ENCODE results near the gene EPHA2. TPM values are rescaled to one million over a fixed set of nuclear protein-coding genes. Genes with fewer than 3 reads are reported as not detected.

EPHA2 gene
- total RNA-seq, 1 donor from 2014 or later: 42.7 TPM

- TF ChIP-seq CTCF (IDR thresholded peaks at IDR 0.05): no peak
- H3K27me3 ChIP-seq: no peaks in the 10 kb centered on the region
- no peaks in the 10 kb centered on the region for H3K9me3 ChIP-seq
- no peak overlapping the region for H3K27ac ChIP-seq
- intact Hi-C loops (cut with DNase I): no loop called here
- no peak overlapping the region for H3K4me3 ChIP-seq
- H3K36me3 ChIP-seq: peaks cover 17 to 39% of the 10 kb centered on the region in 2 donors
- no peaks in the 10 kb centered on the region for H3K4me1 ChIP-seq
- no peak for DNase-seq (ENCODE audit: low spot score in 2 of 2)
These were observed 33.5 kb downstream of the EPHA2 start for GRCh38 chr1:16122350-16122881.

- H3K36me3 ChIP-seq: peaks cover 12 to 27% of the 10 kb centered on the region in 2 donors
- H3K4me1 ChIP-seq: no peaks in the 10 kb centered on the region
- H3K9me3 ChIP-seq: no peaks in the 10 kb centered on the region
- no peak for TF ChIP-seq CTCF (IDR thresholded peaks at IDR 0.05)
- H3K4me3 ChIP-seq: no peak overlapping the region
- no peak for DNase-seq (ENCODE audit: low spot score in 2 of 2)
- no peaks in the 10 kb centered on the region for H3K27me3 ChIP-seq
- H3K27ac ChIP-seq: no peak overlapping the region
- intact Hi-C loops (cut with DNase I): no loop called here
These were observed 34.9 kb downstream of the EPHA2 start for GRCh38 chr1:16120940-16121410.

DNA sequence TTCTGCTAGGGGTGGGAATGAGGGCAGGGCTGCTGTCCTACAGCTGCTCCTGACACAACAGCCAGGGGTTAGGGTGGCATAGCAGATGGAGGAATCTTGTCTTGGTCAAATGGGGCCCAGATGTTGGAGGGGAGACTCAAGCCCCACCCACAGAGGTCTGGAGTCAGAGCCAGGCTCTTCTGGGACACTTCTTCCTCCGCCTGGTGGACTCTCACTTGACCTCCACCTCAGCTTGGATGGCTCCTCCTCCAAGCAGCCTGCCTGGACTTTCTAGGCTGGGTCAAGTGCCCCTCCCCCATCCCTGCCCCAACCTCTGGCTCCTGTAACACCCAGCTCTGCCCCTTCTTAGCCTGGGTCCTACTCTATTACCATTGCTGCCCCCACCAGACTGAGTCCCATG lies 35.5 kb downstream of the EPHA2 start:
- no peaks in the 10 kb centered on the region for H3K9me3 ChIP-seq
- H3K36me3 ChIP-seq: peaks cover 12 to 23% of the 10 kb centered on the region in 2 donors
- H3K4me3 ChIP-seq: no peak overlapping the region
- no peaks in the 10 kb centered on the region for H3K4me1 ChIP-seq
- intact Hi-C loops (cut with DNase I): no loop called here
- TF ChIP-seq CTCF (IDR thresholded peaks at IDR 0.05): no peak
- H3K27ac ChIP-seq: no peak overlapping the region
- DNase-seq (ENCODE audit: low spot score in 2 of 2): no peak
- no peaks in the 10 kb centered on the region for H3K27me3 ChIP-seq

DNA sequence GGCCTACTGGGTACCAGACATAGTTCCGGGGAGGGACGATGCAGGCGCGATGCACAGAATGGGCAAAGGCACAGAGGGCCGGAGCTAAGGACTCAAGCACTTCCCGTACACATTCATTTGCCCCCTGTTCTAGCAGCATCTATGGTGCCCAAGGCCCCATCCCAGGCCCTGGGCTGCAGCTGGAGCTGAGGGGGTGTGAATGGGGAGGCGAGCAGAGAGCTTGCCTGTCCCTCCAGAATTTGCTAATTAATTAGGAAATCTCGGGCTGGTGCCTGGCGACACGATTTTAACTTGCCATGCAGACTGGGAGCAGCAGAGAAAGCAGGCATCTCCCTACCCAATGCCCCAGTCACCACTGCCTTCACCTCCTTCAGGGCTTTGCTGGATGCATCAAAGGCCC lies 35.9 kb downstream of the EPHA2 start:
- no peaks in the 10 kb centered on the region for H3K4me1 ChIP-seq
- no peaks in the 10 kb centered on the region for H3K27me3 ChIP-seq
- no peak overlapping the region for H3K27ac ChIP-seq
- H3K4me3 ChIP-seq: no peak overlapping the region
- TF ChIP-seq CTCF (IDR thresholded peaks at IDR 0.05): no peak
- H3K36me3 ChIP-seq: peaks cover 9 to 18% of the 10 kb centered on the region in 2 donors
- no peaks in the 10 kb centered on the region for H3K9me3 ChIP-seq
- intact Hi-C loops (cut with DNase I): no loop called here
- no peak for DNase-seq (ENCODE audit: low spot score in 2 of 2)

GRCh38 chr1:16119504-16119903 lies 36.4 kb downstream of the EPHA2 start:
- H3K4me3 ChIP-seq: no peak overlapping the region
- no peak for TF ChIP-seq CTCF (IDR thresholded peaks at IDR 0.05)
- no peaks in the 10 kb centered on the region for H3K4me1 ChIP-seq
- no peak overlapping the region for H3K27ac ChIP-seq
- peaks cover 6 to 14% of the 10 kb centered on the region in 2 donors for H3K36me3 ChIP-seq
- DNase-seq (ENCODE audit: low spot score in 2 of 2): no peak
- H3K9me3 ChIP-seq: no peaks in the 10 kb centered on the region
- no peaks in the 10 kb centered on the region for H3K27me3 ChIP-seq
- intact Hi-C loops (cut with DNase I): no loop called here

GRCh38 chr1:16118706-16119105 lies 37.2 kb downstream of the EPHA2 start:
- no peaks in the 10 kb centered on the region for H3K9me3 ChIP-seq
- TF ChIP-seq CTCF (IDR thresholded peaks at IDR 0.05): no peak
- no peak overlapping the region for H3K27ac ChIP-seq
- H3K36me3 ChIP-seq: peaks cover 3 to 6% of the 10 kb centered on the region in 2 donors
- H3K27me3 ChIP-seq: no peaks in the 10 kb centered on the region
- intact Hi-C loops (cut with DNase I): no loop called here
- no peaks in the 10 kb centered on the region for H3K4me1 ChIP-seq
- H3K4me3 ChIP-seq: no peak overlapping the region
- no peak for DNase-seq (ENCODE audit: low spot score in 2 of 2)
